ENCODE measurements around the gene ANKRD55.

DNA sequence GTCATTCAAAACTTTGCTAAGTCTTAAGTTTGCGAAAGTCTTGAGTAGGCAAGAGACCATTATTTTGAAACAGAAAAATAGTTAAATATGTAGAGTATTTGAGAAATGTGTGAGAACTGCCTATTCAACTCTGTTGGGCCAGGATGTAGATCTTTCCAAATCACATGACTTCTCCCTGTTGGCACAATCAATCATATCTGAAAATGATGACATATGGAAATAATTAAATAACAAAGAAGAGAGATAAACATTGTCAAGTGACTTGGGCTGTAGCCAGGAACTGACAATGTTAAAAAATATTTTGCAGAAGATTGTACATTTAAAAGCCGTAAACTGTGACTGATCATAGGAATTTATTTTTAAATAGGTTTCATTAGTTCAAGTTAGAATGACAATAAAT, 133.8 kb downstream of the ANKRD55 start:
- TF ChIP-seq, protein P1, sequence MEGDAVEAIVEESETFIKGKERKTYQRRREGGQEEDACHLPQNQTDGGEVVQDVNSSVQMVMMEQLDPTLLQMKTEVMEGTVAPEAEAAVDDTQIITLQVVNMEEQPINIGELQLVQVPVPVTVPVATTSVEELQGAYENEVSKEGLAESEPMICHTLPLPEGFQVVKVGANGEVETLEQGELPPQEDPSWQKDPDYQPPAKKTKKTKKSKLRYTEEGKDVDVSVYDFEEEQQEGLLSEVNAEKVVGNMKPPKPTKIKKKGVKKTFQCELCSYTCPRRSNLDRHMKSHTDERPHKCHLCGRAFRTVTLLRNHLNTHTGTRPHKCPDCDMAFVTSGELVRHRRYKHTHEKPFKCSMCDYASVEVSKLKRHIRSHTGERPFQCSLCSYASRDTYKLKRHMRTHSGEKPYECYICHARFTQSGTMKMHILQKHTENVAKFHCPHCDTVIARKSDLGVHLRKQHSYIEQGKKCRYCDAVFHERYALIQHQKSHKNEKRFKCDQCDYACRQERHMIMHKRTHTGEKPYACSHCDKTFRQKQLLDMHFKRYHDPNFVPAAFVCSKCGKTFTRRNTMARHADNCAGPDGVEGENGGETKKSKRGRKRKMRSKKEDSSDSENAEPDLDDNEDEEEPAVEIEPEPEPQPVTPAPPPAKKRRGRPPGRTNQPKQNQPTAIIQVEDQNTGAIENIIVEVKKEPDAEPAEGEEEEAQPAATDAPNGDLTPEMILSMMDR (conservative IDR thresholded peaks at IDR 0.05; ENCODE audit: low read depth, low read length), result no peak
- no peak for TF ChIP-seq EZH2 (IDR thresholded peaks at IDR 0.05; ENCODE audit: low read length, unreplicated experiment)
